Natural killer cell (primary cell): ENCODE results near the gene NPM1. TPM values are rescaled to one million over a fixed set of nuclear protein-coding genes. Genes with fewer than 3 reads are reported as not detected.
A peak's percentile ranks its signal among the peaks of the same experiment; 100 is the strongest.

Experiments
- ATAC-seq, 3 donors: fragments of 150-1000 bp in 2 of 3; fragments of 200-7000 bp in 1 of 3; cut with Tn5 transposase; 1 replicate in 1 of 3; 2 replicates in 2 of 3; pipeline ENCODE4 v1.10.0; 2021; ENCODE audit warnings: mild to moderate bottlenecking in 2 of 3, moderate library complexity in 2 of 3
- DNase-seq, 2 donors: peaks; one replicate each; pipeline versions ENCODE4 v3.0.0 to v3.0.0-alpha.2; 2013 to 2021; ENCODE audit warnings: mixed read lengths in 1 of 2
- H3K27ac ChIP-seq: one replicate; pipeline ENCODE4 v1.5.1; 2013; ENCODE audit warnings: mild to moderate bottlenecking, low read length
- H3K27me3 ChIP-seq: one replicate; pipeline ENCODE4 v1.6.1; 2013; ENCODE audit warnings: low read length; ENCODE audit not compliant: control insufficient read depth, insufficient read depth
- H3K36me3 ChIP-seq: one replicate; pipeline ENCODE4 v1.6.1; 2013; ENCODE audit warnings: low read length; ENCODE audit not compliant: control insufficient read depth, insufficient read depth
- H3K4me1 ChIP-seq: one replicate; pipeline ENCODE4 v1.6.1; 2013; ENCODE audit warnings: low read length; ENCODE audit not compliant: control insufficient read depth, insufficient read depth
- H3K4me3 ChIP-seq: one replicate; pipeline ENCODE4 v1.5.1; 2013; ENCODE audit warnings: low read length
- H3K9me3 ChIP-seq: one replicate; pipeline ENCODE4 v1.6.1; 2013; ENCODE audit warnings: low read length; ENCODE audit not compliant: control insufficient read depth, insufficient read depth
- H3K27ac Mint-ChIP-seq, 2 donors: one replicate each; pipeline ENCODE4 v1.8.0; 2022; ENCODE audit warnings: mild to moderate bottlenecking in 2 of 2, mixed read lengths in 2 of 2, moderate library complexity in 1 of 2
- H3K27me3 Mint-ChIP-seq, 2 donors: one replicate each; pipeline ENCODE4 v1.8.0; 2022; ENCODE audit warnings: low read depth in 2 of 2, mixed read lengths in 2 of 2
- H3K36me3 Mint-ChIP-seq: one replicate; pipeline ENCODE4 v1.8.0; 2022; ENCODE audit warnings: mixed read lengths
- H3K4me1 Mint-ChIP-seq, 2 donors: one replicate each; pipeline ENCODE4 v1.8.0; 2022; ENCODE audit warnings: mixed read lengths in 2 of 2
- H3K4me3 Mint-ChIP-seq: one replicate; pipeline ENCODE4 v1.8.0; 2022; ENCODE audit warnings: mild to moderate bottlenecking, moderate library complexity, mixed read lengths
- H3K9me3 Mint-ChIP-seq, 2 donors: one replicate each; pipeline ENCODE4 v1.8.0; 2022; ENCODE audit warnings: mixed read lengths in 2 of 2
- WGBS: methylation state at CpG from one replicate; pipeline ENCODE4 v1.1.7; 2013; ENCODE audit warnings: missing lambda C conversion rate; ENCODE audit not compliant: insufficient coverage; 5-methylcytosine and 5-hydroxymethylcytosine counted together
- intact Hi-C: fragments of 100-400 bp; cut with micrococcal nuclease; formaldehyde crosslinking; loops from one replicate; pipeline ENCODE4 v1.14.2; 2022
- total RNA-seq, 4 donors: library from RNA; stranded (reverse); fragments of 120-200 nt in 1 of 4; gene quantifications; one replicate each; pipeline versions ENCODE4 v1.2.3 to v1.2.4, GENCODE V29; 2013 to 2022
- TF ChIP-seq, protein P1 (sequence below): fragments of 200-600 bp; IDR thresholded peaks from one replicate; pipeline ENCODE4 v1.8.0; 2022; ENCODE audit warnings: antibody characterized with exemption

Gene NPM1
- total RNA-seq, 3 donors from 2014 or later (not counting 1 experiment from before 2014, with no cell fraction given), result 440 to 554 (median 454) TPM

DNA sequence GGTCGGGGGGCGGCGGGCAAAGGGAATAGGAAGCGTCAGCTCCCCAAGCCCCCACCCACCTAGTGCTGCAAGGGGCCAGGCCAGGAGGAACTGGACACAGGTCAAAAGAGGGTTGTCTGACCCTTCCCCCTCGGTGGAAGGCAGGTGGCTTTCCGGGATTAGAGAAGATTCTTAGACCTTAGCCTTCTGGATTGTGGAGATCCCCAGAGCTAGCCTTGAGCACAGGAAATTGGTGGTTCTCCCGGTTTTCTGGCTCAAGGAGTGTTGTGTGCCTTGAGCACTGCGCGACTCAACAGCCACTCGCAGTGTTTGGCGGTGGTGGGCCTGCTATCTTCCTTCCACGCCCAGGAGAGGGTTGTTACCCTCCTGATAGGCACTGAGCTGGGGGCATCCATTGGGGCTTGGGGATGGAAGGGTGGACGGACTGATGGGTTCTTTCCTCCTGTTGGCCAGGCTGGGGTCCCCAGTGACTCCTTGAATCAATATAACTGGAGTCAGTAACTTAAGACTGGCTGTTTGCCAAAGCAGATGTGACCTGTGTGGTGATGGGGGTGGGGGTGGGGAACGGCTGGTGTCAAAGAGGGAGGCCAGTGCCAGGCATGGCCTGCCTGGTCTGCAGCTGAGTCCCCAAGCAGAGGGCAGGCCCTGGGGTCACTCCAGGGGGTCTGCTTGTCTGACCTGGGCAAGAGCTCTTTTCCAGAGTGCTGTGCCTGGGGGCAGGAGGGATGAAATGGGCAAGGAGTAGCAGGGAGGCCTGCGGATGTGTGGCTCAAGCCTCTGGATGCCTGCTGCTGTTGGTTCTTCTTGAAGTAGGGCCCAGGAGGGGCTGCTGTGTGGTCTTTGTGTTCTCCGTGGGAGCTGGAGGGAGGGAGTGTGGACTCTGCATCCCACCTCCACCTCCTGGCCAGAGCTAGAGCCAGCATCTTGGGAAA lies 33.9 kb downstream of the NPM1 start:
- no peak overlapping the region for H3K4me3 ChIP-seq
- peaks cover 16% of the 10 kb centered on the region for H3K27me3 ChIP-seq
- whole genome bisulfite sequencing, result 79% methylated on average over 16 of the region's 16 CpGs
- peaks cover 0 to 15% of the 10 kb centered on the region in 2 donors for H3K27me3 Mint-ChIP-seq
- H3K36me3 ChIP-seq, result no peaks in the 10 kb centered on the region
- H3K4me1 Mint-ChIP-seq, result peaks cover 6 to 20% of the 10 kb centered on the region in 2 donors
- ATAC-seq, result no peak
- no peaks in the 10 kb centered on the region for H3K9me3 Mint-ChIP-seq
- no peaks in the 10 kb centered on the region for H3K9me3 ChIP-seq
- no peak for DNase-seq
- H3K36me3 Mint-ChIP-seq, result no peaks in the 10 kb centered on the region
- no peak overlapping the region for H3K27ac Mint-ChIP-seq
- H3K27ac ChIP-seq, result no peak overlapping the region
- TF ChIP-seq, protein P1, sequence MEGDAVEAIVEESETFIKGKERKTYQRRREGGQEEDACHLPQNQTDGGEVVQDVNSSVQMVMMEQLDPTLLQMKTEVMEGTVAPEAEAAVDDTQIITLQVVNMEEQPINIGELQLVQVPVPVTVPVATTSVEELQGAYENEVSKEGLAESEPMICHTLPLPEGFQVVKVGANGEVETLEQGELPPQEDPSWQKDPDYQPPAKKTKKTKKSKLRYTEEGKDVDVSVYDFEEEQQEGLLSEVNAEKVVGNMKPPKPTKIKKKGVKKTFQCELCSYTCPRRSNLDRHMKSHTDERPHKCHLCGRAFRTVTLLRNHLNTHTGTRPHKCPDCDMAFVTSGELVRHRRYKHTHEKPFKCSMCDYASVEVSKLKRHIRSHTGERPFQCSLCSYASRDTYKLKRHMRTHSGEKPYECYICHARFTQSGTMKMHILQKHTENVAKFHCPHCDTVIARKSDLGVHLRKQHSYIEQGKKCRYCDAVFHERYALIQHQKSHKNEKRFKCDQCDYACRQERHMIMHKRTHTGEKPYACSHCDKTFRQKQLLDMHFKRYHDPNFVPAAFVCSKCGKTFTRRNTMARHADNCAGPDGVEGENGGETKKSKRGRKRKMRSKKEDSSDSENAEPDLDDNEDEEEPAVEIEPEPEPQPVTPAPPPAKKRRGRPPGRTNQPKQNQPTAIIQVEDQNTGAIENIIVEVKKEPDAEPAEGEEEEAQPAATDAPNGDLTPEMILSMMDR, result no peak
- intact Hi-C loops, result no loop called here
- peaks cover 22% of the 10 kb centered on the region for H3K4me1 ChIP-seq
- peak overlapping the region; percentile 52 for H3K4me3 Mint-ChIP-seq

DNA sequence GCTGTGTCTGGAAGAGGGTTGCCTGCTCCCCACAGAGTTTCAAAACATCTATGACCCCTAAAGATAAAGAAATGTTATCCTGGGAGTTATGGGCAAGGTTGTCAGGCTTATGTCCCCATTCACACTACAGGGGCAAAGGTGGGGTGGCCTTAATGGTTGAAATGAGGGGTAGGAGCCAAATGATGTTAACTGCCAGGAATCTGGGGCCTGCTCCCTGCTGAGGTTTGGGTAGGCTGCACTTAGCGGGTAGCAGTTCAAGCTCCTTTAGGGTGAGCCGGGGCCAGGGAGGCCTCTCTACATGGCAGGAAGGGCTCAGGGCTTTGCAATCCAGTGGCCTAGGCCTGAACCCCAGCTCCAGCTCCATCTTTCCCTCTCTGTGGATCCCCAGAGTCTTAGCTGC lies 34.8 kb downstream of the NPM1 start:
- intact Hi-C loops, result no loop called here
- ATAC-seq (no peak), DNase-seq (no peak)
- H3K36me3 Mint-ChIP-seq, result no peaks in the 10 kb centered on the region
- Histone ChIP-seq H3K27me3 (peaks cover 16% of the 10 kb centered on the region), H3K9me3 (no peaks in the 10 kb centered on the region), H3K27ac (no peak overlapping the region), H3K36me3 (no peaks in the 10 kb centered on the region), H3K4me1 (peaks cover 22% of the 10 kb centered on the region), H3K4me3 (no peak overlapping the region)
- WGBS, result 100% methylated on average over 2 of the region's 2 CpGs
- H3K4me3 Mint-ChIP-seq, result no peak overlapping the region
- peaks cover 0 to 15% of the 10 kb centered on the region in 2 donors for H3K27me3 Mint-ChIP-seq
- no peaks in the 10 kb centered on the region for H3K9me3 Mint-ChIP-seq
- no peak overlapping the region for H3K27ac Mint-ChIP-seq
- H3K4me1 Mint-ChIP-seq, result peaks cover 6 to 20% of the 10 kb centered on the region in 2 donors
- TF ChIP-seq, protein P1, result no peak

DNA sequence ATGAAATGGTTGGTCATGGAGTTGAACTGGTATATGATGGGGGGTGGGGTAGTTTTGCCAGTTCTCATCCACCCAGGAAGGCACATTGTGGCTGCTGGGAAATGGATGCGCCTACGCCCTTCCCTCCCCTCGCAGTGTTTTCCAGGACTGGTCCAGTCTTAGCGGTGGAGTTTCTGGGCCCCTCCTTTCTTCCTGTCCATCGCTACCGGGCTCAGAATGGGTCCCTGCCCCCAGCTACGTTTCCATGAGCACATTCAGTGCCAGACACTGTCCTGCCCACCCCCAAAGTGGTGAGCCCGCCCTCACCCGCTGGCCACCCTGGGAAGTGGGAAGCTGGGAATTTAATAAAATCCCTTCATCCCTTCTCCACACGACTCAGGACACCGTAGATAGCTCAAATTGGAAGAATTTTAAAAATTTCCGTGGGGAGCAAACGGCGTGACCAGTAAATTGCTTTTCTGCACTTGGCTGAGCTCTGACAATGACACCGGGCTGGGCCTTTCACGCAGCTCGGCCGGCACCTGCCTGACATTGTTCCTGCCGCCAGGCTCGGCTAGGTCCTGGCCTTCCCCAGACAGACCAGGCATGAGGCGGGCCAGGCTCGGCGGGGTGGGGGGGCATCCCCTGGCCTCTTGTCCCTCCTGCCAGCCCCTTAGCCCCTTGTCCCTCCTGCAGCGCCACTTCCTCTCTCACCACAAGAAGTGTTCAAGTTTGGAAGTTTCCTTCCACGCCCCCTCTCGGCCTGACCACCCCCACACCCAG lies 35.4 kb downstream of the NPM1 start:
- H3K9me3 Mint-ChIP-seq, result no peaks in the 10 kb centered on the region
- intact Hi-C loops, result no loop called here
- Histone ChIP-seq H3K4me1 (peaks cover 22% of the 10 kb centered on the region), H3K9me3 (no peaks in the 10 kb centered on the region), H3K27me3 (peaks cover 16% of the 10 kb centered on the region), H3K27ac (no peak overlapping the region), H3K36me3 (no peaks in the 10 kb centered on the region), H3K4me3 (no peak overlapping the region)
- TF ChIP-seq, protein P1, result no peak
- no peaks in the 10 kb centered on the region for H3K36me3 Mint-ChIP-seq
- ATAC-seq (no peak), DNase-seq (peak in 1 of 2 donors; percentile 7)
- peaks cover 6 to 20% of the 10 kb centered on the region in 2 donors for H3K4me1 Mint-ChIP-seq
- peaks cover 0 to 15% of the 10 kb centered on the region in 2 donors for H3K27me3 Mint-ChIP-seq
- H3K4me3 Mint-ChIP-seq, result no peak overlapping the region
- no peak overlapping the region for H3K27ac Mint-ChIP-seq
- WGBS, result 92% methylated on average over 24 of the region's 26 CpGs
